RKO (cell line): ENCODE data around the gene KRTAP10-6.
"Not testable (repeated sequence)": the region's sequence is repeated elsewhere in the genome, so short reads cannot be mapped to it uniquely, and the experiment has no call there.

Experiments
- DNase-seq: peaks from one replicate; pipeline ENCODE4 v3.0.0-alpha.2; 2016; ENCODE audit warnings: low spot score

The KRTAP10-6 gene, protein sequence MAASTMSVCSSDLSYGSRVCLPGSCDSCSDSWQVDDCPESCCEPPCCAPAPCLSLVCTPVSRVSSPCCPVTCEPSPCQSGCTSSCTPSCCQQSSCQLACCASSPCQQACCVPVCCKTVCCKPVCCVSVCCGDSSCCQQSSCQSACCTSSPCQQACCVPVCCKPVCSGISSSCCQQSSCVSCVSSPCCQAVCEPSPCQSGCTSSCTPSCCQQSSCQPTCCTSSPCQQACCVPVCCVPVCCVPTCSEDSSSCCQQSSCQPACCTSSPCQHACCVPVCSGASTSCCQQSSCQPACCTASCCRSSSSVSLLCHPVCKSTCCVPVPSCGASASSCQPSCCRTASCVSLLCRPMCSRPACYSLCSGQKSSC

DNA sequence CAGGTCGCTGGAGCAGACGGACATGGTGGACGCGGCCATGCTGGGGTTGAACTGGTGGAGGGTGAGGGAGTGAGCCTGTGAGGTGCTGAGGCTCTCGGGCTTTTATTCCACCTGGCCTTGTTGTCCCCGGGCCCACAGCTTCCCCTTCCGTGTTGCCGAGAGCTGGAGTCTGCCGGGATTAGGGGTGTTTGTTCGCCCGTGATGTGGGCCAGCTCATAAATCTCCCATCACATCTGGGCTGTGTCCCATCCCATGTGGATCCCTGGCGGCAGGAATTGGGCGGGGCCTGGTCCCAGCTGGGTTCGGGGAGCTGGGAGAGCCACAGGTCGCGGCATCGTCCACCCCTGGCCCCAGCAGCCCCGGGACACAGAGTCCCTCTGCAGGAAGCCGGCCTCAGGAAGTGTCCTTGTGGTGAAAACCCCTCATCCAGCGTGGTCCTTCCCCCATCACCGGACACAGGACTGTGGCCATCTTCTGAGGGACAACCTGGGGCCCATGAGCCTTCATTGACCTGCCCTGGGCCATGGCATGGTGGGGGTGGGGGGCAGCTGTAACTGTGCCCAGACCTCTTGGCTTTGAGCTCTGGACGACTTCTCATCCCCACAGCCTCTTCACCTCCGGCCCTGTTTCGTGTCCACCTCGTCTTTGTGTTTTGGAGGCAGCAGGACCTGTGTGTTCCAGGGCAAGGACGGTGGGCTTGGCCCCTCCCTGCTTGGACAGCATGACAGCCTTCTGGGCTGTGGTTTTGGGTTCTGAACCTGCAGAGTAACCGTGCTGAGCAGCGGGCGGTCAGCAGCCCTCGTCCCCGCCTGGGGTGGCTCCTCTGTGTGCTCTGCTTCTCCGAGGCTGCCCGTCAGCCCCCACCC is at the start of gene KRTAP10-6:
TSS of gene KRTAP10-6 (minus strand) at position 60 of the 866 bp plus-strand sequence. CDS start at position 39, 21 bp downstream.
- DNase-seq = no peak

GRCh38 chr21:44640761-44641160 is 48.5 kb upstream of the KRTAP10-6 start:
- no peak for DNase-seq

DNA sequence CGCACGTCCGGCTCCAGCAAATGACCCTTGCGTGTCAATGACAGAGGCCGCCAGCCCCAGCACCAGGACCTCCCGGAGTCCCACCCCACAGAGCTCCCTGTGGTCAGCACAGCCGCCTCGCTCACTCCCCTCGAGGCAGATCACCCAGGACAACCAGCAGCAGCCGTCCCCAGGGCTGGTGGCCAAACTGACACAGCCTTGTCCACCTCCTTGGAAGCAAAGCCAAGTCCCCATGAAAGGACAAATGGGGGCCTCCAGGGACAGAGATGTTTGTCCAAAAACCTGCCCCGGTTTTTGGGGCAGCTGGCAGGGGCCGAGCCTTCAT is 47.0 kb upstream of the KRTAP10-6 start:
- no peak for DNase-seq

DNA sequence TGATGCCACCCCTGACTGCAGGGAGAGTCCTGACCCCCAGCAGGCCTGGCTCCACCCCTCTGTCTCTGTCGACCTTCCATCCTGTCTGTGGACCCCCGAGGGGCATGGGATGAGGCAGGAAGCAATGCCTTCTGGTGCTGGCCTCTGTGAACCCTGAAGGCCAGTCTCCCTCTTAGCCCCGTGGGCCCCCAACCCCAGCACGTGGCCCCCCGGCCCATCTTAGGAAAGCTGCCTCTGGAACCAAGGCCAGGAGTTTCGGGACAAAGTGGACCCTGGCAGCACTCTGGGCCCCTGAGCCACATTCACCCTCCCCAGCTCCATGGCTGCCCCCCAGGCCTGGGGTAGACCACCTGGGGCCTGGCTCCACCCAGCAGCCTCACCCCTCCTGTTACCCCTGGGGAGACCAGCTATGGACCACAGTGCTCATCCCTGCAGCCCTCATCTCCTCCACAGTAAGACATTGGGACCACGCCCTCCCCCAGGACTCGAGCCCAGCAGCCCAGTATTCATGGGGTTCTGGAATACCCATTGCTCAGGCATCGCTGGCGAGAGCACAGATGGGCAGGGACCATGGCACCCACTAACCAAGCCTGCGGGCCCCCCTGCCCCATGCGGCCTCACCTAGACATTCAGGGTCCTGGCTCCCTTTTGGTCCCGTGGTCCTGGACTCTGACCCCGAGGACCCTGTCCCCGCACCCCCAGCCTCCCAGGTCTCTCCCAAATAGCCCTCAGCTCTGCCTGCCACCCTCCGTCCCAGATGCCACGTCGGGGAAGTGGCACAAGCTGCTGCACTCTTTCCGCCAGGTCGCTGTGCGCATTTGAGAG is 46.4 kb upstream of the KRTAP10-6 start:
- not testable (repeated sequence) for DNase-seq

- DNase-seq = not testable (repeated sequence)
Measured at GRCh38 chr21:44637851-44638348, 45.6 kb upstream of the KRTAP10-6 start.

GRCh38 chr21:44637018-44637850 is 44.9 kb upstream of the KRTAP10-6 start, which contains the start of gene KRTAP10-10:
TSS of gene KRTAP10-10 (plus strand) at chr21:44637356. CDS start at chr21:44637418, 62 bp downstream.
- no peak for DNase-seq

GRCh38 chr21:44636209-44637017 is 44.1 kb upstream of the KRTAP10-6 start:
- no peak for DNase-seq

DNA sequence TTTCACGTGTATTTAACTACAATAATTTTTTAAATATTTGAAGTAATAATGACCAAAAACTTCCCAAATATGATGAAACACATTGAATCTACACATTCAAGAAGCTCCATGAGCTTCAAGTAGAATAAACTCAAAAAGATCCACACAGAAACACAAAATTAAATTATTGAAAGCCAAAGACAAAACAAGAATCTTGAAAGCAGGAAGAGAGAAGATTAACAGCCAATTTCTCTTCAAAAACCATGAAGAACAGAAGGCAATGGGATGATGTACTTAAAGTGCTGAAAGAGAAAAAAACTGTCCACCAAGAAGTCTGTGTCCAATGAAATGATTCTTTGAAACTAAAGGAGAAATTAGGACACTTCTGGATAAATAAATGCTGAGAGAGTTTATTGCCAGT is 39.8 kb upstream of the KRTAP10-6 start:
- no peak for DNase-seq

- no peak for DNase-seq
Measured at GRCh38 chr21:44630440-44630839, 38.1 kb upstream of the KRTAP10-6 start.

DNA sequence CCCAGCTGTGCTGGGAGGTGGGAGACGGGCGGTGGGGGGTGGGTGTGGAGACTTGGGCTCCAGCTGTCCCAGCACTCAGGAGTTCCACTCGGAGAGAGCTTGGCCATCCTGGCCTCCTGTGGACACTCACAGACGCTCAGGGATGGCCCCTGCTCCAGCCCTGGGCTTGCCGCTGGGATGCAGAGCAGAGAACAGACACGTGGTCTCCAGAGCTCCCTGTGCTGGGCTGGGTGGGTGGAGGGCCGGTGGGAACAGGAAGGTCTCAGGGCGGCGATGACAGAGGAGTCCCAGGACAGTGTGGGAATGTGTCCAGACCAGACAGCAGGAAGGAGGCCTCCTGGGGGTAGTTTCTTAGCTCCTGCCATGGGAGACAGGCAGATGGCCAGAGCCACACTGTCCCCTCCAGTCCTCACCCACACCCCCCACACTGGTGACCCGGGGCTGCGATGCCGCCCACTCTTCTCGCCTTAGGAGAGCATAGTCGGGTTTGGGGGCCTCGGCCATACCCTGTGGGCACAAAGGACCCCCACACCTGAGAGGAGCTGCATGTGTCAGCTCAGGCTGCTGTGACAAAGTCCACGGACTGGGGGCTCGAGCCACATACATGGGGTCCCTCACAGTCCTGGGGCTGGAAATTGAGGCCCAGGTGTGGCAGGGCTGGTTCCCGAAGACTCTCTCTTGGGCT is 36.5 kb upstream of the KRTAP10-6 start:
- DNase-seq = no peak

- not testable (repeated sequence) for DNase-seq
Measured at GRCh38 chr21:44627831-44628233, 35.5 kb upstream of the KRTAP10-6 start.

GRCh38 chr21:44627181-44627822 is 35.0 kb upstream of the KRTAP10-6 start:
- not testable (repeated sequence) for DNase-seq

DNA sequence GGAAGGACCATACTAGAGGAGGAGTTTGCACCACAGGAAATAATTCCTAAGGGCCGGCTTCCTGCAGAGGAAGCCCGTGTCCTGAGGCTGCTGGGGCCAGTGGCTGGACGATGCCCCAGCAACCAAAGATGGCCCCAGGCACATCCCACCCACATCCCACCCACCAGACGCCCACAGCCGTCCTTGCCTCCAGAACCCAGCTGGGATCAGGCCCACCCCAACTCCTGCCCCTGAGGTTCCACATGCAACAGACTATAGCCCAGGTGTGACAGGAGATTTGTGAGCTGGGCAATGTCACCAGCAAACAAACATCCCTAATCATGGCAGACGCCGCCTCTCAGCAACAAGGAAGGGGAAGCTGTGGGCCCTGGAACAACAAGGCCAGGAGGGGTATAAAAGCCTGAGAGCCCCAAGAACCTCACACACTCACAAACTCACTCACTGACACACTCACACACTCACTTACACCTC is 34.4 kb upstream of the KRTAP10-6 start, which contains the start of gene KRTAP10-9:
TSS of gene KRTAP10-9 (plus strand) at position 421 of the 471 bp plus-strand sequence. CDS start 79 bp downstream, outside the sequence.
- no peak for DNase-seq

DNA sequence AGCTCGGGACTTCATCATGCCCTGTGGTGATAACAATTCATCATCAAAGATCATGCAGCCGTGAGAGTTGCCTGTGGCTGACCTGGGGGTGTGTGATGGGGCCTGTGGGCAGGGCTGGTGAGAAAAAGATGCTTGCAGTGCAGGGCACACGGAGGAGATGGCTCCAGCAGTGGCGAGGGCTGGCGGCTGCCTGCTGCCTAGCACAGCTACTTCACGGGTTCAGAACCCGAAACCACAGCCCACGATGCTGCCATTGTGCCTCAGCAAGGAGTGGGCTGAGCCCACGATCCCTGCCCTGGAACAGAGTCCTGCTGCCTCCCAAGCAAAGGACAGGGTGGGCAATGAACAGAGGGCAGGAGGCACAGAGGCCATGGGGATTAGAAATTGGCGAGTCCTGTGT is 34.0 kb upstream of the KRTAP10-6 start:
- no peak for DNase-seq

DNA sequence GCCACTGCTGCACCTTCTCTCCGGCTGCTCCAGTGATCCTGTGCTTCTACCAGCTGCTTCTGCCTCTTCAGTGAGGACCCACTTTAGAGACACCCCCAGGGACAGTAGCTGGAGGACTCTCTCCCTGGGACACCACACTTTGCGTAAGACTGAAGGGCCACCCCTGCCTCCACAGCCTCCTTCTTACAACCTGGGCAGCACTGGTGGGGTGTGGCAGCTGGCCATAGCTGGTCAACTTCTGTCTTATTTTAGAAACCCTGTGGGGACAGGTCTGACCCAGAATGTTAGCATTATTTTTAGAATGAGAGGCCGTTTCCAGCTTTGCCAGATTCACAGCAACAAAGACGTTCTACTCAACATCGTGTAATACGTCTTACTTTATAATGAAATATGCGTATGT is 33.5 kb upstream of the KRTAP10-6 start:
- no peak for DNase-seq

GRCh38 chr21:44623575-44623974 is 31.3 kb upstream of the KRTAP10-6 start:
- DNase-seq = no peak

DNA sequence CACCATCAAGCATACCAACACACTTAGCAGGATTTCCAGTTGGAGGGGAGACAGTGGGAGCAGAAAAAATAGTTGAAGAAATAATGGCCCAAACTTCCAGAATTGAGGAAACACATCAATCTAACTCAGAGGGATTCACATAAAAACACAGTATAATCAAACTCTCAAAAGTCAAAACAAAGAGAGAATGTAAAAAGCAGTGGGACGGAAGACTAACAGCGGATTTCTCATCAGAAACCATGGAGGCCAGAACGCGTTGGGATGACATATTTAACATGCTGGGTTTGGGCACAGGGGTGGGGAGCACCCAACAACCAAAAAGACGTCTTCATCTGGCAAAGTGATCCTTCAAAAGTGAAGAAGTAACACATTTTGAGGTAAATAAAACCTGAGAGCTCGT is 27.6 kb upstream of the KRTAP10-6 start:
- DNase-seq = no peak

- no peak for DNase-seq
Measured at GRCh38 chr21:44618909-44619308, 26.6 kb upstream of the KRTAP10-6 start.

- DNase-seq = peak; percentile 46
Measured at GRCh38 chr21:44618504-44618903, 26.2 kb upstream of the KRTAP10-6 start.
